Pancreas (tissue), 10 donors: ENCODE measurements around the gene LOC128125822.
"Not testable (repeated sequence)": the region's sequence is repeated elsewhere in the genome, so short reads cannot be mapped to it uniquely, and the experiment has no call there.

Experiments
- ATAC-seq, 4 donors: fragments of 200-7000 bp; cut with Tn5 transposase; one replicate each; pipeline versions ENCODE4 v1.8.0 to v1.9.1; 2020; ENCODE audit warnings: mild to moderate bottlenecking in 4 of 4, moderate library complexity in 4 of 4
- DNase-seq, 6 donors: peaks; one replicate each; pipeline ENCODE4 v3.0.0-alpha.2; 2020
- FAIRE-seq: peaks from 2 replicates; lab custom pipeline; 2012; peaks lifted over from hg19 to GRCh38; lab: Jason Lieb, UNC
- H3K27ac ChIP-seq, 4 donors: fragments of 200-600 bp; sonication (generic); 1 replicate in 3 of 4; 2 replicates in 1 of 4; pipeline versions ENCODE4 v1.5.0 to v1.8.0; 2020
- H3K27me3 ChIP-seq, 4 donors: fragments of 200-600 bp; one replicate each; pipeline ENCODE4 v1.8.0; 2021
- H3K36me3 ChIP-seq, 3 donors: fragments of 200-600 bp; sonication (generic) in 1 of 3; one replicate each; pipeline versions ENCODE4 v1.5.0 to v1.8.0; 2020 to 2021
- H3K4me1 ChIP-seq, 3 donors: fragments of 200-600 bp; one replicate each; pipeline ENCODE4 v1.8.0; 2021
- H3K4me3 ChIP-seq, 4 donors: fragments of 200-600 bp; sonication (generic) in 2 of 4; one replicate each; pipeline versions ENCODE4 v1.5.0 to v1.8.0; 2020 to 2021
- H3K9me3 ChIP-seq, 4 donors: fragments of 200-600 bp; one replicate each; pipeline ENCODE4 v1.8.0; 2021
- WGBS, 2 donors: extraction: QIAGEN DNeasy Blood & Tissue Kit; methylation state at CpG; one replicate each; pipeline ENCODE4 v1.1.7; 2013; 5-methylcytosine and 5-hydroxymethylcytosine counted together
- intact Hi-C, 3 donors: fragments of 100-400 bp; cut with DNase I; formaldehyde crosslinking; loops; one replicate each; pipeline versions ENCODE4 v1.11.1 to v1.14.2; 2022
- TF ChIP-seq, protein P1 (sequence below), 4 donors: fragments of 200-600 bp; sonication (generic) in 3 of 4; IDR thresholded peaks; one replicate each; pipeline versions ENCODE4 v1.5.0 to v1.8.0; 2021; ENCODE audit warnings: antibody characterized with exemption in 4 of 4
- donor health status: healthy with polysubstance abuse.
- donor health status: DM: no; HTN: no; CAD: no; lungs with moderate emphysema.
- donor health status: DM: no; HTN: no; CAD: no.
- donor health status: control.
- donor health status: control.
- donor health status: Bipolar disorder and iron deficiency.
- donor health status: DM: yes; HTN: yes; CAD: no.
- donor health status: DM: no; HTN: no; CAD: no.
- donor health status: DM: no; HTN: no; CAD: no.
- donor health status: DM: yes; HTN: yes; CAD: no.

LOC128125822 gene

DNA sequence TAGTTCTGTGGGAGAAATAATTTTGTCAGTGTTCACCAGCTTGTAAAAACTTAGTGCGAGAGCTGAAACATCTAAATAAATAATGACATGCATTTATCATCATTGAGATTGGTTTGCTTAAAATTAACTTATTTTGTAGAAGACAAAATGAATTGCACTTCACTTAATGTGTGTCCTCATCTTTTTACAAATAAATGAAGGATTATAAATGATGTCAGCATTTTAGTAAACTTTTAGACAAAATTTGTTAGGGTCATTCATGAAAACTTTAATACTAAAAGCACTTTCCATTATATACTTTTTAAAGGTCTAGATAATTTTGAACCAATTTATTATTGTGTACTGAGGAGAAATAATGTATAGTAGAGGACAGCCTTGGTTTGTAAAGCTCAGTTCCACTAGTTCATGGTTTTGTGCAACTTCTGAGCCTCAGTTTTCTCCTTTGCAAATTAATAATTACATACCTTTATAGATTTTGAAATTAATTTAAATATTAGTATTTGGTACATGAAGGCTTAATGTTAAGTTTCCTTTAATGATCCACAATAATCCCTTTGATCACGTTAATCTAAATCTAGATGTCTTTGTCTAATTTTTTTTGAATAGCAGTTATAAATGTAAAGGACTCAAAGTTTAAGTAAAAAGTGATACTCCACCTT lies 9.2 kb downstream of the LOC128125822 start:
- ATAC-seq (no peak), DNase-seq (no peak), FAIRE-seq (peak; percentile 73)
- Histone ChIP-seq H3K9me3 (no peaks in the 10 kb centered on the region), H3K4me1 (peaks cover 11 to 27% (median 23%) of the 10 kb centered on the region in 3 donors), H3K36me3 (peaks cover 5 to 57% (median 15%) of the 10 kb centered on the region in 3 donors), H3K4me3 (no peak overlapping the region), H3K27ac (no peak overlapping the region), H3K27me3 (no peaks in the 10 kb centered on the region)
- intact Hi-C loops: no loop called here
- TF ChIP-seq, protein P1, sequence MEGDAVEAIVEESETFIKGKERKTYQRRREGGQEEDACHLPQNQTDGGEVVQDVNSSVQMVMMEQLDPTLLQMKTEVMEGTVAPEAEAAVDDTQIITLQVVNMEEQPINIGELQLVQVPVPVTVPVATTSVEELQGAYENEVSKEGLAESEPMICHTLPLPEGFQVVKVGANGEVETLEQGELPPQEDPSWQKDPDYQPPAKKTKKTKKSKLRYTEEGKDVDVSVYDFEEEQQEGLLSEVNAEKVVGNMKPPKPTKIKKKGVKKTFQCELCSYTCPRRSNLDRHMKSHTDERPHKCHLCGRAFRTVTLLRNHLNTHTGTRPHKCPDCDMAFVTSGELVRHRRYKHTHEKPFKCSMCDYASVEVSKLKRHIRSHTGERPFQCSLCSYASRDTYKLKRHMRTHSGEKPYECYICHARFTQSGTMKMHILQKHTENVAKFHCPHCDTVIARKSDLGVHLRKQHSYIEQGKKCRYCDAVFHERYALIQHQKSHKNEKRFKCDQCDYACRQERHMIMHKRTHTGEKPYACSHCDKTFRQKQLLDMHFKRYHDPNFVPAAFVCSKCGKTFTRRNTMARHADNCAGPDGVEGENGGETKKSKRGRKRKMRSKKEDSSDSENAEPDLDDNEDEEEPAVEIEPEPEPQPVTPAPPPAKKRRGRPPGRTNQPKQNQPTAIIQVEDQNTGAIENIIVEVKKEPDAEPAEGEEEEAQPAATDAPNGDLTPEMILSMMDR (IDR thresholded peaks at IDR 0.05): no peak
- WGBS, 2 donors: 90 to 95% methylated on average over 2 of the region's 2 CpGs

DNA sequence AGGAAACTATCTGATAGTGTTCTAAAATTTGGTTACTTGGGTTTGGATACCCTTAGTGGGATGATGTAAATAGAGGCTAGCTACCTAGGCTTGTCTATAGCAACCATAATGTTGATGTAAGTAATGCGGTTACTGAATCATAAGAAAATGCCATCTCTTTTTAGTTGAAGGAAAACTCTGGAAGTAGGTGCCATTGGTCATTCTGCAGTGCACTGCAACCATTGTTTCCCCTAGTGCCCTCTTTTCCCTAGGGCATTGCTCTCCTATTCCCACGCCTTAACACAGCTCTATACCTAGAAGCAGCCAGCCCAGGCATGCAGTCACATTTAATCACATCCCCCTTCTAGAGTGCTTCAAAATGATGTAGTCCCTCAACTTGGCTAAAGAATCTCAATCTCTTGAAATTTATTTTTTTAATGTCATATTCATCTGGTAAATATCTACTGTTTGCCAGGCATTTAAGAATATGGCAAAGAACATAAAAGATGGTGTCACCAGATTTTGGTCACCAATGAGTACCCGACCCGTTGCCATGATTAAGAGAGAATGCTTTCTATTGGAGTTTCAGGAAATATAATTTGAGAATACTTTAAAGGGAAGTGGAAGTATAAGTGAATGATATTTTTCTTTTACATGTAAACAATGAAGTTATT lies 10.4 kb downstream of the LOC128125822 start:
- H3K36me3 ChIP-seq: peaks cover 0 to 45% (median 9%) of the 10 kb centered on the region in 3 donors
- FAIRE-seq: peak; percentile 9
- no peak overlapping the region for H3K4me3 ChIP-seq
- WGBS, 2 donors: 96 to 99% methylated on average over 4 of the region's 4 CpGs
- H3K4me1 ChIP-seq: peaks cover 8 to 18% (median 10%) of the 10 kb centered on the region in 3 donors
- TF ChIP-seq, protein P1 (IDR thresholded peaks at IDR 0.05): no peak
- ATAC-seq: peak in 1 of 4 donors; percentile 27
- H3K27me3 ChIP-seq: no peaks in the 10 kb centered on the region
- H3K9me3 ChIP-seq: no peaks in the 10 kb centered on the region
- H3K27ac ChIP-seq: no peak overlapping the region
- no peak for DNase-seq
- intact Hi-C loops: no loop called here

DNA sequence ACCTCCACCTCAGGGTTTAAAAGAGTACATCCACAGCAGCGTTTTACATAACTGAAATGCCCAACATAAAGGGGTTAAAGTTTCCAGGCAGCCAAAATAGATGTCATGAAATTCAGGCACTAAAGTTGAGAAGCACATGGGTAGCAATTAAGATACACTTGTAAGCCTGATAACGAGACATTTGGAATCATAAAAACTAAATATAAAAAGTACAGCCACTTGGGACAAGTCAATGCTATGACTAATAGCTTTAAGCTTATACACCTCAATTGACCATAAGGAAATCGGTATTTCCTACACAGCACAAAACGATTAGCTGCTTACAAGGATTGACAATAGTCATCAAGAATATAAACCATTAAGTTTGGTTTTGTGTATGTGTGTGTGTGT lies 11.8 kb downstream of the LOC128125822 start:
- 83 to 86% methylated on average over 4 of the region's 4 CpGs for WGBS, 2 donors
- no peaks in the 10 kb centered on the region for H3K9me3 ChIP-seq
- TF ChIP-seq, protein P1 (IDR thresholded peaks at IDR 0.05): no peak
- peak in 2 of 4 donors; percentile 16 to 31 for ATAC-seq
- peaks cover 0 to 31% (median 9%) of the 10 kb centered on the region in 3 donors for H3K36me3 ChIP-seq
- H3K27ac ChIP-seq: no peak overlapping the region
- intact Hi-C loops: no loop called here
- no peak overlapping the region for H3K4me3 ChIP-seq
- no peaks in the 10 kb centered on the region for H3K27me3 ChIP-seq
- FAIRE-seq: no peak
- no peak for DNase-seq
- peaks cover 3 to 5% (median 5%) of the 10 kb centered on the region in 3 donors for H3K4me1 ChIP-seq

DNA sequence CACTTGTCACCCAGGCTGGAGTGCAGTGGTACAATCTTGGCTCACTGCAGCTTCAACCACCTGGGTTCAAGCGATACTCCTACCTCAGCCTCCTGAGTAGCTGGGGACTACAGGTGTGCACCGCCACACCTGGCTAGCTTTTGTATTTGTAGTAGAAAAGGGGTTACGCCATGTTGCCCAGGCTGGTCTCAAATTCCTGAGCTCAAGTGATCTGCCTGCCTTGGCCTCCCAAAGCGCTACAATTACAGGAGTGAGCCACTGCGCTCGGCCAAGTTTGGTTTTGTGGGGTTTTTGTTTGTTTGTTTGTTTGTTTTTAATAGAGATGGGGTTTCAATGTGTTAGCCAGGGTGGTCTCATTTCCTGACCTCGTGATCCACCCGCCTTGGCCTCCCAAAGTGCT lies 12.3 kb downstream of the LOC128125822 start:
- 97 to 98% methylated on average over 8 of the region's 8 CpGs for WGBS, 2 donors
- Histone ChIP-seq H3K4me1 (peaks cover under 1 to 5% (median 3%) of the 10 kb centered on the region in 3 donors), H3K9me3 (no peaks in the 10 kb centered on the region), H3K36me3 (peaks cover 0 to 27% (median 9%) of the 10 kb centered on the region in 3 donors), H3K4me3 (no peak overlapping the region), H3K27me3 (no peaks in the 10 kb centered on the region), H3K27ac (no peak overlapping the region)
- FAIRE-seq: no peak
- TF ChIP-seq, protein P1 (IDR thresholded peaks at IDR 0.05): no peak
- peak in 2 of 4 donors; percentile 7 to 22 for ATAC-seq
- intact Hi-C loops: no loop called here
- DNase-seq: no peak

DNA sequence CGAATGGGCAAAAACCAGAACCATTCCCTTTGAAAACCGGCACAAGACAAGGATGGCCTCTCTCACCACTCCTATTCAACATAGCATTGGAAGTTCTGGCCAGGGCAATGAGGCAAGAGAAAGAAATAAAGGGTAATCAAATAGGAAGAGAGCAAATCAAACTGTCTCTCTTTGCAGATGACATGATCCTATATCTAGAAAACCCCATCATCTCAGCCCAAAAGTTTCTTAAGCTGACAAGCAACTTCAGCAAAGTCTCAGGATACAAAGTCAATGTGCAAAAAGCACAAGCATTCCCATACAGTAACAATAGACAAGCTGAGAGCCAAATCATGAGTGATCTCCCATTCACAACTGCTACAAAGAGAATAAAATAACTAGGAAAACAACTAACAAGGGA lies 13.4 kb downstream of the LOC128125822 start:
- 74 to 85% methylated on average over 2 of the region's 2 CpGs for WGBS, 2 donors
- FAIRE-seq, H3K27me3 ChIP-seq, H3K4me3 ChIP-seq, DNase-seq, intact Hi-C loops, ATAC-seq, H3K4me1 ChIP-seq, H3K9me3 ChIP-seq, H3K27ac ChIP-seq: not testable (repeated sequence)
- peaks cover 0 to 16% (median under 1%) of the 10 kb centered on the region in 3 donors for H3K36me3 ChIP-seq
